ENCODE results near the gene CCDC141.

DNA sequence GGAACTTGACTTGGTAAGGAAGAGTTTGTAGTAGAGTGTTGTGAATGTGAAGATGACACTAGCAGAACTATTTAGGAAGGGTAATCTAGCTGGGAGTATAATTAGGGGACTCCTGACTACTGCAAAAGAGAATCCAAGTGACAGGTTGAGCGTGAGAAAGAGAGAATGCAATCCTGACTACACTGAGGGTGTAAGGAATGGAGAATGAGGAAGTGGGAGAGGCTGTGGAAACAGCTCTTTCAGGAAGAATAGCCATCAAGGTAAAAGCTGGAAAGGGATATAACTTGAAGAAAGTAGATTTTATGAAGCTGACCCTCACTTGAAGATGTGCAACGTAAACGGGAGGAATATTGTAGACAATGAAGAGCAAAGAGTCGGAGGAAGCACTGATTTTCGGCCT lies 201.6 kb downstream of the CCDC141 start:
- TF ChIP-seq POLR2AphosphoS5 (IDR thresholded peaks at IDR 0.05; ENCODE audit: low read depth): no peak
- TF ChIP-seq, protein P1, sequence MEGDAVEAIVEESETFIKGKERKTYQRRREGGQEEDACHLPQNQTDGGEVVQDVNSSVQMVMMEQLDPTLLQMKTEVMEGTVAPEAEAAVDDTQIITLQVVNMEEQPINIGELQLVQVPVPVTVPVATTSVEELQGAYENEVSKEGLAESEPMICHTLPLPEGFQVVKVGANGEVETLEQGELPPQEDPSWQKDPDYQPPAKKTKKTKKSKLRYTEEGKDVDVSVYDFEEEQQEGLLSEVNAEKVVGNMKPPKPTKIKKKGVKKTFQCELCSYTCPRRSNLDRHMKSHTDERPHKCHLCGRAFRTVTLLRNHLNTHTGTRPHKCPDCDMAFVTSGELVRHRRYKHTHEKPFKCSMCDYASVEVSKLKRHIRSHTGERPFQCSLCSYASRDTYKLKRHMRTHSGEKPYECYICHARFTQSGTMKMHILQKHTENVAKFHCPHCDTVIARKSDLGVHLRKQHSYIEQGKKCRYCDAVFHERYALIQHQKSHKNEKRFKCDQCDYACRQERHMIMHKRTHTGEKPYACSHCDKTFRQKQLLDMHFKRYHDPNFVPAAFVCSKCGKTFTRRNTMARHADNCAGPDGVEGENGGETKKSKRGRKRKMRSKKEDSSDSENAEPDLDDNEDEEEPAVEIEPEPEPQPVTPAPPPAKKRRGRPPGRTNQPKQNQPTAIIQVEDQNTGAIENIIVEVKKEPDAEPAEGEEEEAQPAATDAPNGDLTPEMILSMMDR (conservative IDR thresholded peaks at IDR 0.05; ENCODE audit: low read depth in 2 of 2): no peak
- TF ChIP-seq EZH2phosphoT487 (IDR thresholded peaks at IDR 0.05; ENCODE audit: unreplicated experiment): no peak
- TF ChIP-seq, protein P2, sequence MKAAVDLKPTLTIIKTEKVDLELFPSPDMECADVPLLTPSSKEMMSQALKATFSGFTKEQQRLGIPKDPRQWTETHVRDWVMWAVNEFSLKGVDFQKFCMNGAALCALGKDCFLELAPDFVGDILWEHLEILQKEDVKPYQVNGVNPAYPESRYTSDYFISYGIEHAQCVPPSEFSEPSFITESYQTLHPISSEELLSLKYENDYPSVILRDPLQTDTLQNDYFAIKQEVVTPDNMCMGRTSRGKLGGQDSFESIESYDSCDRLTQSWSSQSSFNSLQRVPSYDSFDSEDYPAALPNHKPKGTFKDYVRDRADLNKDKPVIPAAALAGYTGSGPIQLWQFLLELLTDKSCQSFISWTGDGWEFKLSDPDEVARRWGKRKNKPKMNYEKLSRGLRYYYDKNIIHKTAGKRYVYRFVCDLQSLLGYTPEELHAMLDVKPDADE (IDR thresholded peaks at IDR 0.05): no peak
- TF ChIP-seq, protein P3, sequence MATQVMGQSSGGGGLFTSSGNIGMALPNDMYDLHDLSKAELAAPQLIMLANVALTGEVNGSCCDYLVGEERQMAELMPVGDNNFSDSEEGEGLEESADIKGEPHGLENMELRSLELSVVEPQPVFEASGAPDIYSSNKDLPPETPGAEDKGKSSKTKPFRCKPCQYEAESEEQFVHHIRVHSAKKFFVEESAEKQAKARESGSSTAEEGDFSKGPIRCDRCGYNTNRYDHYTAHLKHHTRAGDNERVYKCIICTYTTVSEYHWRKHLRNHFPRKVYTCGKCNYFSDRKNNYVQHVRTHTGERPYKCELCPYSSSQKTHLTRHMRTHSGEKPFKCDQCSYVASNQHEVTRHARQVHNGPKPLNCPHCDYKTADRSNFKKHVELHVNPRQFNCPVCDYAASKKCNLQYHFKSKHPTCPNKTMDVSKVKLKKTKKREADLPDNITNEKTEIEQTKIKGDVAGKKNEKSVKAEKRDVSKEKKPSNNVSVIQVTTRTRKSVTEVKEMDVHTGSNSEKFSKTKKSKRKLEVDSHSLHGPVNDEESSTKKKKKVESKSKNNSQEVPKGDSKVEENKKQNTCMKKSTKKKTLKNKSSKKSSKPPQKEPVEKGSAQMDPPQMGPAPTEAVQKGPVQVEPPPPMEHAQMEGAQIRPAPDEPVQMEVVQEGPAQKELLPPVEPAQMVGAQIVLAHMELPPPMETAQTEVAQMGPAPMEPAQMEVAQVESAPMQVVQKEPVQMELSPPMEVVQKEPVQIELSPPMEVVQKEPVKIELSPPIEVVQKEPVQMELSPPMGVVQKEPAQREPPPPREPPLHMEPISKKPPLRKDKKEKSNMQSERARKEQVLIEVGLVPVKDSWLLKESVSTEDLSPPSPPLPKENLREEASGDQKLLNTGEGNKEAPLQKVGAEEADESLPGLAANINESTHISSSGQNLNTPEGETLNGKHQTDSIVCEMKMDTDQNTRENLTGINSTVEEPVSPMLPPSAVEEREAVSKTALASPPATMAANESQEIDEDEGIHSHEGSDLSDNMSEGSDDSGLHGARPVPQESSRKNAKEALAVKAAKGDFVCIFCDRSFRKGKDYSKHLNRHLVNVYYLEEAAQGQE (IDR thresholded peaks at IDR 0.05; ENCODE audit: unreplicated experiment): no peak
- no peak for TF ChIP-seq EZH2 (IDR thresholded peaks at IDR 0.05; ENCODE audit: low read depth, unreplicated experiment)
- no peak for TF ChIP-seq ZNF331 (CRISPR knock-in tag; IDR thresholded peaks at IDR 0.05; ENCODE audit: low read depth)
- TF ChIP-seq CREB1 (CRISPR knock-in tag; IDR thresholded peaks at IDR 0.05; ENCODE audit: low read depth): no peak
- TF ChIP-seq JUNB (IDR thresholded peaks at IDR 0.05; ENCODE audit: unreplicated experiment): no peak
- no peak for TF ChIP-seq ZNF114 (CRISPR knock-in tag; IDR thresholded peaks at IDR 0.05)
- no peak for TF ChIP-seq STAT1 (IDR thresholded peaks at IDR 0.05; ENCODE audit: unreplicated experiment)

All from GM23338 (cell line).